ENCODE data around the gene CAPZB.

Gene CAPZB

DNA sequence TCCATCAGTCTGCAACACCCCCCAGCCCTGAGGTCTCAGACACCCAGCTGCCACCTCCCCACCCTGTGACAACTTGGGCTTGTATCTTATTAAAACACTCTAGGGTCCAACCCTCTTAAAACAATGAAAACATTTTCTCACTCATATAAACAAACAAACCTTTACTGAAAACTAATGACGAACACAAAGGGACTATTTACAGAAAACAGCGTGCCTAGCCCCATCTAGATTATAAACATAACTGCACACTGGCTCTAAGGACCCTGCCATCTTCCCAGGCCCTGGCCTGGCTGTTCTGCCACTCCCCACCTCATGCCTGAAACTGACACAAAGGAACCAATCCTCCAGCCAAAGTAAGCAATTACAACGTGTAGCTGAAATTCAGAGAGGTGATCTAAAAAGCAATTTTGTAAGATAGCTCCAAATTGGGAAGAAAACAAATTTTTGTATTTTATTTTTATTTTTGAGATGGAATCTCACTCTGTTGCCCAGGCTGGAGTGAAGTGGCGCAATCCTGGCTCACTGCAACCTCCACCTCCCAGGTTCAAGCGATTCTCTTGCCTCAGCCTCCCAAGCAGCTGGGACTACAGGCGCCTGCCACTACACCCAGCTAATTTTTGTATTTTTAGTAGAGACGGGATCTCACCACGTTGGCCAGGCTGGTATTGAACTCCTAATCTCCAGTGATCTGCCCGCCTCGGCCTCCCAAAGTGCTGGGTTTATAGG, 40.9 kb downstream of the CAPZB start:
- DNase-seq (ENCODE audit: low read depth): no peak
- Histone ChIP-seq H3K36me3 (ENCODE audit: control insufficient read depth, insufficient read depth, low read length, severe bottlenecking) (no peaks in the 10 kb centered on the region), H3K27me3 (replicated peaks; ENCODE audit: control insufficient read depth, insufficient read depth, low read length) (no peaks in the 10 kb centered on the region), H3K4me3 (ENCODE audit: low read length) (no peak overlapping the region), H3K9me3 (ENCODE audit: control insufficient read depth, low read length) (no peaks in the 10 kb centered on the region), H3K4me1 (ENCODE audit: control insufficient read depth, insufficient read depth, low read length) (peaks cover 49% of the 10 kb centered on the region), H3K9ac (ENCODE audit: low read length) (no peak overlapping the region)

DNA sequence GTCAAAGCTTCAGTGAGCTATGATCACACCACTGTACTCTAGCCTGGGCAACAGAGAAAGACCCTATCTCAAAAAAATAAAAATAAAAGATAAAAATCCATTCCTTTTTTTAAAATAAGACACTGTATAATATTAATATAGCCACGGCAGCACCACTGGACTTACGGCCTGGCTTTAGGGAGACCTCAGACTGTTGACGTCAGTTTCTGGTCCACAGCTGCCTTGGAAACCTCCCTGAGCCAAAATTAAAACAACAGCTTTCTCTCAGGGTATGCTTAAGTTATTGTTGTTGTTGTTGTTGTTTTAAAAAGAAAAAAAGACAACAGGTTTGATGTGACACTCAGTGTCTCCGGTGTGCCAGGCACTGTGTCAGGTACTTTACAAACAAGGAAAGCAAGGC, 42.0 kb downstream of the CAPZB start:
- no peaks in the 10 kb centered on the region for H3K36me3 ChIP-seq (ENCODE audit: control insufficient read depth, insufficient read depth, low read length, severe bottlenecking)
- H3K9me3 ChIP-seq (ENCODE audit: control insufficient read depth, low read length): no peaks in the 10 kb centered on the region
- DNase-seq (ENCODE audit: low read depth): no peak
- H3K4me1 ChIP-seq (ENCODE audit: control insufficient read depth, insufficient read depth, low read length): peaks cover 49% of the 10 kb centered on the region
- H3K9ac ChIP-seq (ENCODE audit: low read length): no peak overlapping the region
- H3K4me3 ChIP-seq (ENCODE audit: low read length): no peak overlapping the region
- no peaks in the 10 kb centered on the region for H3K27me3 ChIP-seq (replicated peaks; ENCODE audit: control insufficient read depth, insufficient read depth, low read length)

DNA sequence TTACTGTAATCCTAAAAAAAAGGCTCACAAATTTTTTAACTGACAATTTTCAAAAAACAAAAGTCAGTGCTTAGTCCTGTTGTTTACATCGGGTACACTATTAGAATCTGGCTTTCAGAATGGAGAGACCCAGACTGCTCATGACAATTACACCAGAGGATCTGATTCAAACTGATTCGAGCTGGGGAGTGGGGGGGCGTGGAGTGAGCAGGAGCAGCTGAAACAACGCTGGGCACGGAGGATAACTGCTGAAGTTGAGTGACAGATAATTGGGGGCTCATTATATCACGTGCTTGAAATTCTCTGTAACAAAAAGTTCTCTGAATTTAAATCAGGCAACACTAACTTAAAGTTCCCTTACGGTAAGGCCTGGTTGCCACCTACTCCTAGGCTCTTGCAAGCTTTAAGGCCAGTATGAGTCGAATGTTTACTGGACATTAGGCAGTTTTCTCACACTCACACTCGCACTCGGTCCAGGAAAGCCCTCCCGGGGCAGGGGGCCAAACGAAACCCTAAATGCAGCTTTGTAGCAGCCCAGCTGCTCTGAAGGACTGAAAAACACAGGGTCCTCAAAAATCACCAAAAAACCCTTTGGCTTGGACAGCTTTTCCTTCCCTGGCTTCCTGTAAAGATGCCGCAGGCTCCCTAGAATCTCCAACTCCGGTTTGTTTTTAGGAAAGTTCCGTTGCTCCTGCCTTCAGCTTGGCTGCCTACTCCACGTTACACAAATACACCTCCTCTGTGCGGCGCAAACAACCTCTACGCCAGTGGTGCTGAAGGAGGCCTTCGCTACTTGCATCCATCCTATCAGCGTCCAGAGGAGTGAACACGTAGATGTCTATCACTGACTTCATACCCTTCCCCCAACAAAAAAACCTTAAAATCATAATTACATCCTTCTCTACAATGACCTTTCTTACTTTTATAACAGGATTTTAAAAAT, 42.9 kb downstream of the CAPZB start:
- no peak overlapping the region for H3K9ac ChIP-seq (ENCODE audit: low read length)
- H3K4me3 ChIP-seq (ENCODE audit: low read length): no peak overlapping the region
- no peaks in the 10 kb centered on the region for H3K9me3 ChIP-seq (ENCODE audit: control insufficient read depth, low read length)
- no peak for DNase-seq (ENCODE audit: low read depth)
- no peaks in the 10 kb centered on the region for H3K27me3 ChIP-seq (replicated peaks; ENCODE audit: control insufficient read depth, insufficient read depth, low read length)
- no peaks in the 10 kb centered on the region for H3K36me3 ChIP-seq (ENCODE audit: control insufficient read depth, insufficient read depth, low read length, severe bottlenecking)
- peaks cover 49% of the 10 kb centered on the region for H3K4me1 ChIP-seq (ENCODE audit: control insufficient read depth, insufficient read depth, low read length)

DNA sequence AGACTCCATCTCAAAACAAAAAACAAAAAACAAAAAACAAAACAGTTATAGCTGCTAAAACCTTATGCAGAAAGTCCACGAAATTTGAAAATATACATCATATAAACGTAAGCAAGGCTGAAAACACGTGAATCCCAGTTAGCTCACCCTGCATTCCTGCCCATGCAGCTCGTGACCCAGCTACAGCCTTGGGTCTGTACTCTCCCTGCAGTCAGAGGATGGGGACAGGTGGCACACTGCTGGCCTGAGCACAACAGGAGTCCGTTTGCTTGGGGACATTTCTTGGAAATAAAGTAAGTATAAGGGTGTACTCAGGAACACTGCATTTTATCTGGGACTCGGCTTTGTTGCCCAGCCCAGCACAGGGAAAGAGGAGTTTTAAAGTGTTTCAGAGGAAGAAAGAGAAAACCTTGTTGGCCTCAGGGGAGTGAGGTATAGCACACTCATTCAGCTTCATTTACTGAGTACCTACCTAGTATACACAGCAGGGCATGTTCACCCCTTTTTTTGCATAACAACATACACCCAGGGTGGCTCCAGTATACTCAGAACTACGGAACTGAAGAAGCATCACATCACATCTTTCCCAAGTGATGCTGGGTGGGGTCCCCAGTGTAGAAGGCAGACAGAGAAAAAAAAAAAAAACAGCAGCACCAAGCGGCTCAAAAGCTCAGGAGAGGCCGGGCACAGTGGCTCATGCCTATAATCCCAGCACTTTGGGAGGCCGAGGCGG, 44.1 kb downstream of the CAPZB start:
- DNase-seq (ENCODE audit: low read depth): no peak
- Histone ChIP-seq H3K4me1 (ENCODE audit: control insufficient read depth, insufficient read depth, low read length) (peaks cover 61% of the 10 kb centered on the region), H3K36me3 (ENCODE audit: control insufficient read depth, insufficient read depth, low read length, severe bottlenecking) (no peaks in the 10 kb centered on the region), H3K4me3 (ENCODE audit: low read length) (no peak overlapping the region), H3K9ac (ENCODE audit: low read length) (no peak overlapping the region), H3K27me3 (replicated peaks; ENCODE audit: control insufficient read depth, insufficient read depth, low read length) (no peaks in the 10 kb centered on the region), H3K9me3 (ENCODE audit: control insufficient read depth, low read length) (no peaks in the 10 kb centered on the region)

DNA sequence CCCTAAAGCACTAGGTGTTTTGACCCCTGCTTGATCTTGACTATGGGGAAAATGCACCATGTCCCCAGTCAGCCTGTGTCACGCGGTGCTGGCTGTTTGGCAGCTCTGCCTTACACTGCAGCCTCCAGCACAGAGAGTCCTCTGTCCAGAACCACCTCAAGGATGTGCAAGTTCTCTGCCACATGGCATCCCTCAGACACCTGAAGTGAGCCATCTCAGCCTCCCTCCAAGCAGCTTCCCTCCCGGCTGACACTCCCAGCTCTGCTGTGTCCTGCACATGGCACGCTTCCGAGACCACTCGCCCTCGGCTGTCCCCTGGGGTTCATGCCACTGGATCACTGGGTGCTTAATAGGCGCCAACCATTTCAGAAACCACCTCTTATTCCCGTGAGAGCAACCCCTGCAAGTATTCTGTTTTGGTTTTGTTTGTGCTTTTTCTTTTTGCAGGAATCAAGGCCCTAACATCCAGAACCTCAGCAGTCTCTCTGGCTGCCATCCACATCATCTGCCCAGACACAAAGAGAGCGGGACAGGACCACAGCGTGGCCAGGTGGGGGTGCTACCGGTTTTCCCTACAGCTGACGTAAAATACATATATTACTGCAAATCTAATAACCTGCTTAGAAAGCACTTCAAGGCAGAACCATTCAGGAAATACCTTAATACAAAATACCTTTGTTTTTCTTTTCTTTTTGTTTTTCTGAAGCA, 45.7 kb downstream of the CAPZB start:
- no peaks in the 10 kb centered on the region for H3K27me3 ChIP-seq (replicated peaks; ENCODE audit: control insufficient read depth, insufficient read depth, low read length)
- no peak overlapping the region for H3K9ac ChIP-seq (ENCODE audit: low read length)
- no peak overlapping the region for H3K4me3 ChIP-seq (ENCODE audit: low read length)
- H3K36me3 ChIP-seq (ENCODE audit: control insufficient read depth, insufficient read depth, low read length, severe bottlenecking): no peaks in the 10 kb centered on the region
- H3K9me3 ChIP-seq (ENCODE audit: control insufficient read depth, low read length): no peaks in the 10 kb centered on the region
- no peak for DNase-seq (ENCODE audit: low read depth)
- H3K4me1 ChIP-seq (ENCODE audit: control insufficient read depth, insufficient read depth, low read length): peaks cover 72% of the 10 kb centered on the region

DNA sequence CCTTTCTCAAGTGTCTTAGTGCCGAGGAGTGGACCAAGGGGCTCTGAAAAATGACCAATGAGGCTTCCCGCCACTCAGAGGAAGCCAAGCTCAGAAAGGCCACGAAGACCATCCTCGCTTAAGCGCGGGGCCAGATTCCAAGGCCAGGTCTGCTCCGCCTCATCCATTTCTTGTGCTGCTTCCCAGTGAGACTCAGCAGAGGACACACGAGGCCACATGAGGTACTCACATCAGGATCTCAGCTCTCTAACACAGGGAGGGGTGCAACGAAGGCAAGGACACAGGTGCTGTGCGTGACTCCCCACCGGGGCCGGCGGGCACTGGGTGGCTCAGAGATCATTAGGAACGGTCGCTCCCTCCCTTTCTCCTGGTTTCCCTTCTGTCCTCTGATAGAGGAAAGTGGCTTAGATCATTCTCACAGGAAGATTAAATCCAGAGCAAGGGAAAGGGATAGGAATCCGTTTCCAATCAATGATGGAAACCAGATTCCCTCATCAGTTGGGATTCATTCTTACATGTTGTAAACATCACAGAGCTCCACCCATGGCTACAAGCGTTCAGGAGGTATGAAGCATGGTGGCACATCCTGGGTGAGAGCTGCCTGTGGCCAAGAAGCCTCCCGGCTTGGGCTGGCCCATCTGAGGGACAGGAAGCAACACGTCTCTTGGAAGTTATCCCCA, 46.7 kb downstream of the CAPZB start:
- no peak for DNase-seq (ENCODE audit: low read depth)
- H3K27me3 ChIP-seq (replicated peaks; ENCODE audit: control insufficient read depth, insufficient read depth, low read length): no peaks in the 10 kb centered on the region
- no peak overlapping the region for H3K4me3 ChIP-seq (ENCODE audit: low read length)
- no peaks in the 10 kb centered on the region for H3K36me3 ChIP-seq (ENCODE audit: control insufficient read depth, insufficient read depth, low read length, severe bottlenecking)
- peaks cover 82% of the 10 kb centered on the region for H3K4me1 ChIP-seq (ENCODE audit: control insufficient read depth, insufficient read depth, low read length)
- peak overlapping the region; percentile 9 for H3K9ac ChIP-seq (ENCODE audit: low read length)
- H3K9me3 ChIP-seq (ENCODE audit: control insufficient read depth, low read length): no peaks in the 10 kb centered on the region

DNA sequence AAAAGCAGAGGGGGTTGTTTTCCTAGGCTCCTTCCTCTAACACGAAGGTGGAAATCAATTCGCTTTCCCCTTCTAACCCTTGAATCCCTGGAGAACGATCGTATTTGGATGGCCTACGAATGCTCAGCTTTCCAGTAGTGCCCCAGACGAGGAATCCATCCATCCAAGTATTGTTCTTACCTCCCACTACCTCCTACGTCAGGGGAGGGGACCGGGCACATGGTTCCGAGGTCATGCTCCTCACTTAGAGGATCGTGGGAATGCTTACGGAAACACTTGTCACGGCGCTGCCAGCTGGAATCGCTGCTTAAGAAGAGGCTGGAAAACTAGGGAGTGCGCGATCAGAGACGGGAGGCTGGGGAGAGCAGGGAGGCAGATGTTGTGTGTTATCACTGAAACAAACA, 47.4 kb downstream of the CAPZB start:
- Histone ChIP-seq H3K27me3 (replicated peaks; ENCODE audit: control insufficient read depth, insufficient read depth, low read length) (no peaks in the 10 kb centered on the region), H3K9ac (ENCODE audit: low read length) (peak overlapping the region; percentile 9), H3K9me3 (ENCODE audit: control insufficient read depth, low read length) (no peaks in the 10 kb centered on the region), H3K36me3 (ENCODE audit: control insufficient read depth, insufficient read depth, low read length, severe bottlenecking) (no peaks in the 10 kb centered on the region), H3K4me3 (ENCODE audit: low read length) (no peak overlapping the region), H3K4me1 (ENCODE audit: control insufficient read depth, insufficient read depth, low read length) (peaks cover 89% of the 10 kb centered on the region)
- no peak for DNase-seq (ENCODE audit: low read depth)

DNA sequence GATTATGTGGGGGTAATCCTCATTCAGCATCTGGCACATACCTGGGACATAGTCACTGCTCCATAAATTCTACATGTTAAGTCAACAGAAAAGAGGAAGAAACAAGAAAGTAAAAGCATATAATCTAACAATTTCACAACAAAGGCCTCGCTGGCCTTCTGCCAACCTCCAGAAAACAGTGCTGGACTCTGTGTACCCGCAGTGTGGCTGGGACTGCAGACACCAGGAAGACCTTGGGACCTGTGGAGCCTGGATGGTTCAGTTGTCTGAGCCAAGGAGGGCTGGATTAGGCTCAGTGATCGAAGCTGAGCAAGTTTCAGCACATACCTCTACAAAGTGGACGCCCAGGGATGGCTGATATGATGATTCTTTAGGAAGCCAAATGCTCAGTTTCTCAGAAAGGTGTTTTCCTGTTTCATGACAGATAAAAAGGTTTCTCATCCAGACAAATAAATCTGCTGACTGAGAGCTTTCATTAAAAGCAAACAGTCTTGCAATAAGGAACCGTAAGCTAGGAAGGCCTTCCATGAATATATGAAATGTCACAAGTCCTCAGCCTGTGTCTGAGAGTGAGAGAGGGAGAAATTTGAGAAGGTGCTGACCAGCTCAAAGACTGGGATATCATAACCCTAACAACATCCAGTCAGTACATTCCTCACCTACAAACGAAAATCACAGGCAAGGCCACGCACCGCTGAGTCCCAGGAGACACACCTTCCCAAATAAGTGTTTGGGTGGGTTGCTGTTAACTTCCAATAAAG, 48.4 kb downstream of the CAPZB start:
- peaks cover 87% of the 10 kb centered on the region for H3K4me1 ChIP-seq (ENCODE audit: control insufficient read depth, insufficient read depth, low read length)
- no peak overlapping the region for H3K4me3 ChIP-seq (ENCODE audit: low read length)
- H3K9ac ChIP-seq (ENCODE audit: low read length): peak overlapping the region; percentile 9
- no peaks in the 10 kb centered on the region for H3K27me3 ChIP-seq (replicated peaks; ENCODE audit: control insufficient read depth, insufficient read depth, low read length)
- no peaks in the 10 kb centered on the region for H3K9me3 ChIP-seq (ENCODE audit: control insufficient read depth, low read length)
- DNase-seq (ENCODE audit: low read depth): peak; percentile 73
- no peaks in the 10 kb centered on the region for H3K36me3 ChIP-seq (ENCODE audit: control insufficient read depth, insufficient read depth, low read length, severe bottlenecking)

DNA sequence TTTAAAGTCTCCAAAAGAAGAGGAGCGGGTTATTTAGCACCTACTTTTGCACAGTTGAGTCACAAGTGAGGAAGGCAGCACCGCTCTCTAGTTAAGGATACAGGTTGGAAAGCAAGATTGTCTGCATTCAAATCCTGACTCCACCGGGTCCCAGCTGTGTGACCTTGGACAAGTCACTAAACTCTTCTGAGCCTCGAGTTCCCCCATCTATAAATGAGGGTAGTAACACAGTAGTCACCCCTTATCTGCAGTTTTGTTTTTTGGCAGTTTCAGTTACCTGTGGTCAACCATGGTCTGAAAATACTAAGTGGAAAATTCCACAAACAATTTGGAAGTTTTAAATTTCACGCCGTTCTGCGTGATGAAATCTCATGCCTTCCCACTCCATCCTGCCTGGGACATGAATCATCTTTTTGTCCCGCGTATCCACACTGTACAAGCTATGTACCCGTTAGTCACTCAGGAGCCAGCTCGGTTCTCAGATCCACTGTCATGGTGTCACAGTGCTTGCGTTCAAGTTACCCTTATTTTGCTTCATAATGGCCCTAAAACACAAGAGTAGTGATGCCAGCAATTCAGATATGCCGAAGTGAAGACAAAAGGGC, 49.4 kb downstream of the CAPZB start:
- Histone ChIP-seq H3K27me3 (replicated peaks; ENCODE audit: control insufficient read depth, insufficient read depth, low read length) (no peaks in the 10 kb centered on the region), H3K9me3 (ENCODE audit: control insufficient read depth, low read length) (no peaks in the 10 kb centered on the region), H3K4me1 (ENCODE audit: control insufficient read depth, insufficient read depth, low read length) (peaks cover 81% of the 10 kb centered on the region), H3K9ac (ENCODE audit: low read length) (peak overlapping the region; percentile 46), H3K4me3 (ENCODE audit: low read length) (peak overlapping the region; percentile 42), H3K36me3 (ENCODE audit: control insufficient read depth, insufficient read depth, low read length, severe bottlenecking) (no peaks in the 10 kb centered on the region)
- peak; percentile 80 for DNase-seq (ENCODE audit: low read depth)
